Muscle of back (tissue), 11 donors: Measurements from ENCODE around the gene ITPK1. TPM values are rescaled to one million over a fixed set of nuclear protein-coding genes. Genes with fewer than 3 reads are reported as not detected.
A peak's percentile ranks its signal among the peaks of the same experiment; 100 is the strongest.

Source experiments
- DNase-seq, 3 donors: peaks; one replicate each; pipeline versions ENCODE4 v3.0.0 to v3.0.0-alpha.2; 2013
- polyA plus RNA-seq, 10 donors: library from polyadenylated mRNA; unstranded; fragments of 120-200 nt; gene quantifications; one replicate each; pipeline ENCODE4 v1.2.1, GENCODE V29; 2013; ENCODE audit not compliant: insufficient read length in 10 of 10

ITPK1 gene
- polyA plus RNA-seq, 10 donors: 10.0 to 21.2 (median 14.4) TPM

GRCh38 chr14:93029417-93029816 is 86.3 kb downstream of the ITPK1 start:
- no peak for DNase-seq

GRCh38 chr14:93028724-93029076 is 87.0 kb downstream of the ITPK1 start:
- DNase-seq: no peak

GRCh38 chr14:93027810-93028723 is 87.7 kb downstream of the ITPK1 start:
- DNase-seq: no peak

- DNase-seq: no peak
Observed at GRCh38 chr14:93026339-93026738, 89.4 kb downstream of the ITPK1 start.

- no peak for DNase-seq
Observed at GRCh38 chr14:93025055-93025454, 90.7 kb downstream of the ITPK1 start.

GRCh38 chr14:93024493-93024892 is 91.2 kb downstream of the ITPK1 start:
- DNase-seq: no peak

GRCh38 chr14:93023802-93024434 is 91.8 kb downstream of the ITPK1 start:
- no peak for DNase-seq

- no peak for DNase-seq
Observed at GRCh38 chr14:93023039-93023438, 92.7 kb downstream of the ITPK1 start.

- no peak for DNase-seq
Observed at GRCh38 chr14:93019970-93020369, 95.8 kb downstream of the ITPK1 start.

- DNase-seq: peak in 1 of 3 donors; percentile 55
Observed at GRCh38 chr14:93019367-93019843, 96.3 kb downstream of the ITPK1 start.

- peak in 1 of 3 donors; percentile 67 for DNase-seq
Observed at GRCh38 chr14:93018366-93018765, 97.4 kb downstream of the ITPK1 start.

- no peak for DNase-seq
Observed at GRCh38 chr14:93017898-93018297, 97.8 kb downstream of the ITPK1 start.

- no peak for DNase-seq
Observed at GRCh38 chr14:93017301-93017797, 98.4 kb downstream of the ITPK1 start.

GRCh38 chr14:93016275-93016845 is 99.4 kb downstream of the ITPK1 start:
- DNase-seq: no peak

GRCh38 chr14:93015505-93015904 is 100.2 kb downstream of the ITPK1 start:
- DNase-seq: no peak

- DNase-seq: no peak
Observed at GRCh38 chr14:93015064-93015463, 100.7 kb downstream of the ITPK1 start.

- no peak for DNase-seq
Observed at GRCh38 chr14:93014058-93015023, 101.4 kb downstream of the ITPK1 start.

GRCh38 chr14:93012951-93013719 is 102.6 kb downstream of the ITPK1 start:
- no peak for DNase-seq

GRCh38 chr14:93012506-93012905 is 103.2 kb downstream of the ITPK1 start:
- DNase-seq: no peak

GRCh38 chr14:93011650-93012325 is 103.9 kb downstream of the ITPK1 start:
- DNase-seq: no peak
